Stimulated activated CD8-positive, alpha-beta memory T cell treated with anti-CD3 and anti-CD28 coated beads, Interleukin-12 subunit alpha, Interleukin-12 subunit beta, amount 100 ng/mL, for 24 hours (primary cell): Measurements from ENCODE around the gene BNC2.

Source experiments
- DNase-seq: peaks from one replicate; pipeline ENCODE4 v3.0.0-alpha.2; 2020; ENCODE audit errors: extremely low read depth

The BNC2 gene

GRCh38 chr9:16869131-16869881, 1.2 kb downstream of the BNC2 start:
- DNase-seq: no peak

GRCh38 chr9:16868701-16869100, 1.8 kb downstream of the BNC2 start:
- no peak for DNase-seq

GRCh38 chr9:16867576-16868311, 2.7 kb downstream of the BNC2 start:
- DNase-seq: no peak

GRCh38 chr9:16866587-16866986, 3.9 kb downstream of the BNC2 start:
- no peak for DNase-seq

GRCh38 chr9:16864649-16865434, 5.6 kb downstream of the BNC2 start:
- DNase-seq: no peak

GRCh38 chr9:16848179-16848578, 22.3 kb downstream of the BNC2 start:
- DNase-seq: no peak

- DNase-seq: no peak
These were observed 23.5 kb downstream of the BNC2 start for GRCh38 chr9:16846986-16847385.

DNA sequence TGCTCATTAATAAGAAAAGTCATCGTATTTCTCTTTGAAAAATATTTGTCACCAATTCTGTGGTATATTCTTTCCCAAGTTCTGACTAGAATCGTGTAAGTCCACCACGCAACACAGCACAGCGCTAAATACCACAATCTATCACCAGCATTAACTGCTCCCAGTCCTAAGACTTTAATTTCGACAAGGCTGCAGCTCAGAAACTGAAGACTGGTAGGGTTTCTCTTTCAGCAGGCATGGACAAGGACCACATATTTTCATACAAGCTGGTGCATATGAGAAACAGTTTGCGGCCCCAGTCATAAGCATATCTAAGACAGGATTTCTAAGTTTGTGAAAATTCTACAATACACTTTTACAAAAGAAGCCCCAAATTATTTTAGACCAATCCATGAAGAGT, 24.1 kb downstream of the BNC2 start:
- no peak for DNase-seq

- no peak for DNase-seq
These were observed 35.7 kb downstream of the BNC2 start for GRCh38 chr9:16834817-16835216.

- DNase-seq: no peak
These were observed 37.1 kb downstream of the BNC2 start for GRCh38 chr9:16833296-16833835.

DNA sequence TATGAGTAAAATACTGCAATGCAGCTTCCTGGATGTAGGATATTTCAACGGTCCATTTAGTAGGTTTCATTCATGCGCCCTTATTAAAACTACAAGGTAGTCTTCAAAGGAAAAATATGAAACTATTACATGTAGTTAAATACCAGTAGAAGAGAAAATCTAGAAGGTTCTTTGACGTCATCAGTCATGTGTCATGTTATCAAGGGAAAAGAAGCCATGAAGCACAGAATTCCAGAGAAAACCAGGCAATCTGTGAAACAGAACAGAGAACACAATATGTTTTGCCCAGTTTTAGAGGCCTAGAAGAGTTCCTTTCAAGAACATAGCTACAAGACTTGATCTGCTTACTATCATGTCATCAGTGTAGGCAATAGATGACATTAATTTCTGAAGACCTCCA, 38.4 kb downstream of the BNC2 start:
- DNase-seq: no peak

DNA sequence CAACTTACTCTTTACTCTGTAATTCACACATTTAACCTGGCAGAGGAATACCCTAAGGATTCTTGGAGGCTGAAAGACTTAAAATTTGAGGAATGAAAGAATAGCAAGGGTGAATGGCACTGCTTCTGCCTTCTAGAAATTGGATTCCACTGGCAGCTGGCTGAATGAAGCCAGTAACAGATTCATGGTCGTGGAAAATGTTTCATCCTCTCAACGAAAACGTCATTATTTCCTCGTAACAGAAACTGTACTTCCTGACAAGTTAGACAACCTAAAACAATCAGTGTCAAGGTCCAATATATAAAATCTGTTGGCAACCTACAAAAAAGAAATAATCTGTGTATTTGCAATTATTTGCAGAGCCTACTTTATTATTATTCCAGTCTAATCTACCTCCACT, 39.7 kb downstream of the BNC2 start:
- DNase-seq: no peak

GRCh38 chr9:16828340-16829281, 41.9 kb downstream of the BNC2 start:
- DNase-seq: no peak

DNA sequence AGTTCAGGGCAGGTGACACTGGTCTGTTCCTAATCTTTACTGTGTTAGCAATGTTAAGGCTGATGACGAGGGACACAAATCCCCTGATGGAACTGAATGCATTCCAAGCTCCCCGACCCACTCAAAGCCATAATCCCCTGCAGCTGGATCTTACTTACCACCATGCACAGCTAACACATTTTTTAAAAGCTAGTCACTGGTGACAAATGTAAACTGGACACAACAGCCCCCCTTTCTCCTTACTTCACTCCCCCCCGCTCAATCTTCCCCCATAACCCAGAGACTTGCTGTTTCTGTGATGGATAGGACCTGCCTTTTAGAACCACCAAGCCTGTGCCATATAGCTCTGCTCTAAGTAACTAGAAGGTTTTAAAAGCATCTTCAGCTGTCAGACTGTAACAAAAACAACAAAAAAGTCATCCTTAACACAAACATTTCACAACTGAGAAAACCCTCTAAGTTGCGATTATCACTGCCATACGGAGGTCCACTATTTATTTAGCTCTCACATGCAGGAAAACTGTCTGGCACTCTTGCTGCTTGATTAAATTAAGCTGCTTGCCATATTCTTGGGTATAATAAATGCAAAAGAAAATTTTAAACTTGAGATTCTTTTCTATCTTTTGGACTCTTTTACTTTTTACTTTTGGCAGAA, 44.4 kb downstream of the BNC2 start:
- DNase-seq: no peak

DNA sequence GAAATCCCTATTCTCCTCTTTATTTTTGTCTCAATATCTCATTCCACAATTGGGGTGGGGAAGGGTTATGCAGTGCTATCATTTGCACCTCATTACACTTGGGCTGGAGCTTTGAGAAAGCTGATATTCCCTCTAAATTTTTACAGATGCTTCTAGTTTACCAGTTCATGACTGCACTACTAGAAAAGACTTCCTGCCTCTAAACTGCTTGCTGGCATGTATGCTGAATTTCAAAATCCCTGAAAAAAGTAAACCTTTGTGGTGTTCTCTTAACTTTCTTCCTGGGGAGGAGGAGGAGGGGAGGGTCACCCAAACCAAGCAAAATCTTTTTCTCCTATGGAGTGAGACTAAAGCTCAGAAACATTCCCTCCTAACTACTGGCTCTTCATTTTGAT, 45.1 kb downstream of the BNC2 start:
- DNase-seq: no peak

DNA sequence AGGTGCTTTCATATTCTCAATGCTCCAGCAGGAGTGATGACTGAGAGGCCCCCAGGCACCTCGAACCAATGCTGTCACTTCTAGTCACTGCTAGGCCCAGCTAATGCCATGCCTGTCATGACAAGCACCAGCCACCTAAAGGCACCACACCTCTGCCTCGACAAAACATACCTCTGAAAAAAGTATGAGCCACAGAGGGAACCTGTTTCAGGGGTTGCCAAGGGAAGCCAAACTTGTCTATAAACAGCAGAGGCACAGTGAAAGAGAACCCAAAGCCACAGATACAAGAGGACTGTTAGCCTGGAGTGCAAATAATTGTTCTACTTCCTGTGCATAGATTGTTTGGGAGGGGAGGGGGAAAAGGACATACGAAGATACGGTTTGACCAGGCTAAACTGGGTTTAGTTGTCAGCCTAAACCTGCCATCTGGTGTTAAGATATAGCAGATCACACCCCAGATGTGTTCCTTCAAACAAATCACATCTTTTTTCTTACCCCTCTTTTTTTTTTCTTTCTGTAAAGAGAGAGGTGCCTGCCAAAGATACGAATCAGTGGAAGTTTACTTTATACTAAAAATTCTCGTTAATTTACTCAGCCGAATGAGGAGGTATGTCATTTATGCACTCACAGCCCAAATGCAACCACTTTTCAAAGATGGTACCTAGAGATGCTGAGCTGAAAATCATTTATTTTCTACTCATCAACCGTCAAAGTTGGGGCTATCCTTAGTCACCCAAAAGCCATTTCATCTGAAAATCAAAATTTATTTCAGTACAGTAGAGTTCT, 45.7 kb downstream of the BNC2 start:
- no peak for DNase-seq

- DNase-seq: no peak
These were observed 46.6 kb downstream of the BNC2 start for GRCh38 chr9:16823906-16824305.

DNA sequence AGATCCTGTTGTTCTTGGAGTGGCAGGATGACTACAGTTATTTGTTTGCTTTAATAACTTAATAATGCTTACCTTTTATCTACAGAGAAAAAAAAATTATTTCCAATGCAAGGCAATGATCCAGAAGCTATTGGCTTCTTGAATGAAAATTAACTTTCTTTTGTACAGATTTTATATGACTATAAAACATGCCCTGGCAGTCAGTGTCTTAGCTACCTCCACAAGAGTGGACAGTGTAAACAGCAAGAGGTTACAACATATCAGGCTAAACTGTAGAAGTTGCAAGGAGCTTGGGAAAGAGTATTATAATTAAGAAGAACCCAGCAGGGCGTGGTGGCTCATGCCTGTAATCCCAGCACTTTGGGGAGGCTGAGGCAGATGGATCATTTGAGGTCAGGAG, 49.1 kb downstream of the BNC2 start:
- DNase-seq: no peak

- DNase-seq: no peak
These were observed 53.0 kb downstream of the BNC2 start for GRCh38 chr9:16817514-16817913.

DNA sequence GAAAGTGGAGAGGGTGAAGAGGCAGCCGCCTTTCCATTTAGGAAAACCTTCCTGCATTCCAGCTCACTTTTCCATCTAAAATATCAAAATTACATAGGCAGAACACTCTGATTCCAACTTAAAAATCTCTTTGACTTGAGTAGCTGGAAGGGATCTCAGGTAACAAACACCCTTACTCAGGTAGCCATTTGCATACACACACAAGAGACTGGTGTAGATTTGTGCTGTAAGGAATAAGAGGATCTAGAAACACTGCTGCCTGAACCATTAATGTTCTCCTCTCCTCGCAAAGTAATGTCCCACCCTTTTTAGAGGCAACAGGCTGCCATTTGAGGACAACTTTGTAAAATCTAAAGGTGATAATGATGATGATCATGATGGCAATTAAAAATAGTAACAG, 53.5 kb downstream of the BNC2 start:
- no peak for DNase-seq
